ENCODE results near the gene IQSEC2.

The IQSEC2 gene

GRCh38 chrX:53224860-53225797 is 56.3 kb downstream of the IQSEC2 start, which contains the start of gene KDM5C:
Gene KDM5C (minus strand): TSS chrX:53225207. CDS start chrX:53224889, 318 bp downstream.
- DNase-seq (ENCODE audit: low read depth, low spot score), result peak; percentile 63
- peaks cover 2% of the 10 kb centered on the region; the same call in 1 of the 2 replicates for H3K4me1 ChIP-seq (ENCODE audit: control insufficient read depth, insufficient read depth, low read length)
- H3K36me3 ChIP-seq (ENCODE audit: control insufficient read depth, insufficient read depth, low read length), result no peaks in the 10 kb centered on the region
- no peaks in the 10 kb centered on the region for H3K27me3 ChIP-seq (ENCODE audit: control insufficient read depth, insufficient read depth, low read length)
- no CpG with 5 or more reads among the region's 67 CpGs for WGBS (ENCODE audit: insufficient coverage, insufficient read length)
- no peaks in the 10 kb centered on the region for H3K9me3 ChIP-seq (ENCODE audit: control insufficient read depth, insufficient read depth, low read length)
- H3K4me3 ChIP-seq (ENCODE audit: low read length), result peak within 1 kb of the TSS; percentile 98
- H3K27ac ChIP-seq (ENCODE audit: low read length), result no peak within 1 kb of the TSS

DNA sequence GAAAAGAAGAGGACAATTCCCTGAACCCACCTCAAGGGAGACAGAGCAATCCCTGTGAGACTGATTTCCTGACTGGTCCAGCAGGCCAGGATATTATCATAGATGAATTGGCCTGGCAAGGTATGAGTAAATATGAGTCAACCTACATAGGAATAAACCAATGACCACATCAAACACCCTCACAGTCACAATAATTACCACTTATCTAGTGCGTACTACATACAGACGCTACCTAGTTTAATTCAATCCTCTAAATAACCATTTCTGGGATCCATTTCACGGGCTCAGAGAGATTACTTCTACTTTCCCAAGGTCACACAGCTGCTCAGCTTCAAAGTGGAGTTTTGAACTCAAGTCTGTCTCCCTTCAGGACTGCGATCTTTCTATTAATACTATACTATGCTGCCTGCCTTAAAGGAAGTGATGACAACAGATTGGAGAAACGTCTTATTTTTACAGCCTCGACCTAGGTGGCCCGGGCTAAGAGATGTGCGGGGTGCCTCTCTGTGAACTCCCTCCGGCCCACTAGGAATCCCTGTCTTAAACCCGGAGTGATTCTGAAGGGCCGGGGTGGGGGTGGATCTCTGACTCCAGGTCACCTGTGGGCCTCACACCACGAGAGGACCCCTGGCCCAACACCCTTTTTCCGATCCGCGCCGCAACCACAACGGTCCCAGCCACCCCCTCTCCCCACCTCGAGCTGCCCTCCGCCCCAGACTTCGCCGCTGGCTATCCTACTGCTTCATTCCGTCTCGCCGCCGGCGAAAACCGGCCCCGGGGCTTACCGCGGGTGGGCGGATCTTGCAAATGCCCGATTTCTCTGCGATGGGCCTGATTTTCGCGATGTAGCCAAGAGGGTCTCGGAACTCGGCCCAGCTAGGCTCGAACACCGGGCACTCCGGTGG is 57.2 kb downstream of the IQSEC2 start:
- Histone ChIP-seq H3K36me3 (ENCODE audit: control insufficient read depth, insufficient read depth, low read length) (0 out of 2 replicates have a peak, but pooled peaks cover 2% of the 10 kb centered on the region), H3K4me1 (ENCODE audit: control insufficient read depth, insufficient read depth, low read length) (peaks cover 2% of the 10 kb centered on the region; the same call in 1 of the 2 replicates), H3K9me3 (ENCODE audit: control insufficient read depth, insufficient read depth, low read length) (no peaks in the 10 kb centered on the region), H3K27ac (ENCODE audit: low read length) (no peak overlapping the region), H3K27me3 (ENCODE audit: control insufficient read depth, insufficient read depth, low read length) (no peaks in the 10 kb centered on the region), H3K4me3 (ENCODE audit: low read length) (peak overlapping the region; percentile 98)
- WGBS (ENCODE audit: insufficient coverage, insufficient read length), result no CpG with 5 or more reads among the region's 40 CpGs
- DNase-seq (ENCODE audit: low read depth, low spot score), result no peak

GRCh38 chrX:53223068-53223693 is 58.2 kb downstream of the IQSEC2 start:
- H3K4me3 ChIP-seq (ENCODE audit: low read length), result peak overlapping the region; percentile 98; the same call in 1 of the 2 replicates
- no CpG with 5 or more reads among the region's 2 CpGs for WGBS (ENCODE audit: insufficient coverage, insufficient read length)
- H3K27ac ChIP-seq (ENCODE audit: low read length), result no peak overlapping the region

More at GRCh38 chrX:53223068-53223693, 58.2 kb downstream of the IQSEC2 start:
- Histone ChIP-seq H3K36me3 (ENCODE audit: control insufficient read depth, insufficient read depth, low read length) (0 out of 2 replicates have a peak, but pooled peaks cover 2% of the 10 kb centered on the region), H3K9me3 (ENCODE audit: control insufficient read depth, insufficient read depth, low read length) (no peaks in the 10 kb centered on the region), H3K4me1 (ENCODE audit: control insufficient read depth, insufficient read depth, low read length) (peaks cover 2% of the 10 kb centered on the region; the same call in 1 of the 2 replicates), H3K27me3 (ENCODE audit: control insufficient read depth, insufficient read depth, low read length) (no peaks in the 10 kb centered on the region)
- DNase-seq (ENCODE audit: low read depth, low spot score), result no peak
